Measurements from ENCODE around the gene BAX.

BAX gene

DNA sequence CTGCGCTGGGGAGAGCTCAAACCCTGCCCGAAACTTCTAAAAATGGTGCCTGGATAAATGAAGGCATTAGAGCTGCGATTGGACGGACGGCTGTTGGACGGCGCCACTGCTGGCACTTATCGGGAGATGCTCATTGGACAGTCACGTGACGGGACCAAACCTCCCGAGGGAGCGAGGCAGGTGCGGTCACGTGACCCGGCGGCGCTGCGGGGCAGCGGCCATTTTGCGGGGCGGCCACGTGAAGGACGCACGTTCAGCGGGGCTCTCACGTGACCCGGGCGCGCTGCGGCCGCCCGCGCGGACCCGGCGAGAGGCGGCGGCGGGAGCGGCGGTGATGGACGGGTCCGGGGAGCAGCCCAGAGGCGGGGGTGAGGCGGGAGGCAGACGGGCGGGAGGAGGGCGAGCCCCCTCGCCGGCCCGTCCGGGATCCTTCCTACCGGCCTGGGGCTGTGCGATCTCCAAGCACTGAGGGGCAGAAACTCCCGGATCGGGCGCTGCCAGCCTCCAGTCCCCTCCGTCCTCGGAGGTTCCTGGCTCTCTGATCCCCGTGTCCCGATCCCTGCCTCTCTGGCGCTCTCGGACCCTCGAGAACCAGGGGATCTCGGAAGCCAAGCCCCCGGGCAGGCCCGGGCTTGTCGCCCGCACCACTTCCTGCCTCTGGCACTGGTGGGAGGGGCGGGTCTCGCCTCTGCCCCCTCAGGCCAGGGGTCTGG is at the start of gene BAX:
Gene BAX, plus strand, starts transcription at position 281 of the 713 bp plus-strand sequence. Its CDS starts 54 bp downstream, at position 335.
- no peaks in the 10 kb centered on the region for H3K9me2 ChIP-seq (replicated peaks; ENCODE audit: insufficient read depth, low read length)
- TF ChIP-seq, protein P1, sequence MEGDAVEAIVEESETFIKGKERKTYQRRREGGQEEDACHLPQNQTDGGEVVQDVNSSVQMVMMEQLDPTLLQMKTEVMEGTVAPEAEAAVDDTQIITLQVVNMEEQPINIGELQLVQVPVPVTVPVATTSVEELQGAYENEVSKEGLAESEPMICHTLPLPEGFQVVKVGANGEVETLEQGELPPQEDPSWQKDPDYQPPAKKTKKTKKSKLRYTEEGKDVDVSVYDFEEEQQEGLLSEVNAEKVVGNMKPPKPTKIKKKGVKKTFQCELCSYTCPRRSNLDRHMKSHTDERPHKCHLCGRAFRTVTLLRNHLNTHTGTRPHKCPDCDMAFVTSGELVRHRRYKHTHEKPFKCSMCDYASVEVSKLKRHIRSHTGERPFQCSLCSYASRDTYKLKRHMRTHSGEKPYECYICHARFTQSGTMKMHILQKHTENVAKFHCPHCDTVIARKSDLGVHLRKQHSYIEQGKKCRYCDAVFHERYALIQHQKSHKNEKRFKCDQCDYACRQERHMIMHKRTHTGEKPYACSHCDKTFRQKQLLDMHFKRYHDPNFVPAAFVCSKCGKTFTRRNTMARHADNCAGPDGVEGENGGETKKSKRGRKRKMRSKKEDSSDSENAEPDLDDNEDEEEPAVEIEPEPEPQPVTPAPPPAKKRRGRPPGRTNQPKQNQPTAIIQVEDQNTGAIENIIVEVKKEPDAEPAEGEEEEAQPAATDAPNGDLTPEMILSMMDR (IDR thresholded peaks at IDR 0.05; ENCODE audit: low read length): peak; percentile 28
- TF ChIP-seq EZH2phosphoT487 (IDR thresholded peaks at IDR 0.05; ENCODE audit: low read length) (no peak), EZH2 (optimal IDR thresholded peaks at IDR 0.05; ENCODE audit: low read depth, low read length) (no peak)
- H3F3A ChIP-seq (ENCODE audit: insufficient read depth, low read length): no peaks in the 10 kb centered on the region
- no peaks in the 10 kb centered on the region for H3K9me3 ChIP-seq (replicated peaks; ENCODE audit: insufficient read depth, low read length)
- DNase-seq: peak; percentile 98
- H3K4me1 ChIP-seq (ENCODE audit: low read length): no peaks in the 10 kb centered on the region
- peak within 1 kb of the TSS; percentile 88 for H3K4me3 ChIP-seq (ENCODE audit: low read length)
- H3K4me2 ChIP-seq (ENCODE audit: low read depth, low read length): peak within 1 kb of the TSS; percentile 92
- H3K36me3 ChIP-seq (replicated peaks; ENCODE audit: insufficient read depth, low read length): no peaks in the 10 kb centered on the region
- H3K79me2 ChIP-seq (ENCODE audit: low read length): peaks cover 17% of the 10 kb centered on the region
- H3K27me3 ChIP-seq (replicated peaks; ENCODE audit: insufficient read depth, low read length): no peaks in the 10 kb centered on the region
- no peak within 1 kb of the TSS; the same call in 1 of the 2 replicates for H3K27ac ChIP-seq (ENCODE audit: low read length)
- H4K20me1 ChIP-seq (ENCODE audit: insufficient read depth, low read length): no peaks in the 10 kb centered on the region
- H2AFZ ChIP-seq (ENCODE audit: low read length): peak within 1 kb of the TSS; percentile 88
- H3K9ac ChIP-seq (ENCODE audit: low read length): peak within 1 kb of the TSS; percentile 86

GRCh38 chr19:48905664-48906063 is 49.0 kb upstream of the BAX start:
- no peaks in the 10 kb centered on the region for H3K4me1 ChIP-seq (ENCODE audit: low read length)
- no peaks in the 10 kb centered on the region for H3F3A ChIP-seq (ENCODE audit: insufficient read depth, low read length)
- no peak overlapping the region for H3K4me2 ChIP-seq (ENCODE audit: low read depth, low read length)
- H3K9me2 ChIP-seq (replicated peaks; ENCODE audit: insufficient read depth, low read length): no peaks in the 10 kb centered on the region
- H3K9ac ChIP-seq (ENCODE audit: low read length): no peak overlapping the region
- no peak overlapping the region for H2AFZ ChIP-seq (ENCODE audit: low read length)
- TF ChIP-seq EZH2phosphoT487 (IDR thresholded peaks at IDR 0.05; ENCODE audit: low read length) (no peak), EZH2 (optimal IDR thresholded peaks at IDR 0.05; ENCODE audit: low read depth, low read length) (no peak)
- TF ChIP-seq, protein P1 (IDR thresholded peaks at IDR 0.05; ENCODE audit: low read length): no peak
- H4K20me1 ChIP-seq (ENCODE audit: insufficient read depth, low read length): no peaks in the 10 kb centered on the region
- no peaks in the 10 kb centered on the region for H3K27me3 ChIP-seq (replicated peaks; ENCODE audit: insufficient read depth, low read length)
- H3K9me3 ChIP-seq (replicated peaks; ENCODE audit: insufficient read depth, low read length): no peaks in the 10 kb centered on the region
- no peak for DNase-seq
- no peaks in the 10 kb centered on the region for H3K36me3 ChIP-seq (replicated peaks; ENCODE audit: insufficient read depth, low read length)
- H3K79me2 ChIP-seq (ENCODE audit: low read length): peaks cover 19% of the 10 kb centered on the region
- no peak overlapping the region for H3K27ac ChIP-seq (ENCODE audit: low read length)
- H3K4me3 ChIP-seq (ENCODE audit: low read length): no peak overlapping the region

GRCh38 chr19:48906324-48906723 is 48.4 kb upstream of the BAX start:
- Histone ChIP-seq H3K9me3 (replicated peaks; ENCODE audit: insufficient read depth, low read length) (no peaks in the 10 kb centered on the region), H3K9ac (ENCODE audit: low read length) (no peak overlapping the region), H3F3A (ENCODE audit: insufficient read depth, low read length) (no peaks in the 10 kb centered on the region), H3K27me3 (replicated peaks; ENCODE audit: insufficient read depth, low read length) (no peaks in the 10 kb centered on the region), H4K20me1 (ENCODE audit: insufficient read depth, low read length) (no peaks in the 10 kb centered on the region), H3K79me2 (ENCODE audit: low read length) (peaks cover 13% of the 10 kb centered on the region), H3K4me1 (ENCODE audit: low read length) (no peaks in the 10 kb centered on the region), H3K9me2 (replicated peaks; ENCODE audit: insufficient read depth, low read length) (no peaks in the 10 kb centered on the region), H3K36me3 (replicated peaks; ENCODE audit: insufficient read depth, low read length) (no peaks in the 10 kb centered on the region), H2AFZ (ENCODE audit: low read length) (no peak overlapping the region), H3K4me3 (ENCODE audit: low read length) (no peak overlapping the region), H3K27ac (ENCODE audit: low read length) (no peak overlapping the region), H3K4me2 (ENCODE audit: low read depth, low read length) (no peak overlapping the region)
- TF ChIP-seq, protein P1 (IDR thresholded peaks at IDR 0.05; ENCODE audit: low read length): no peak
- no peak for TF ChIP-seq EZH2phosphoT487 (IDR thresholded peaks at IDR 0.05; ENCODE audit: low read length)
- TF ChIP-seq EZH2 (optimal IDR thresholded peaks at IDR 0.05; ENCODE audit: low read depth, low read length): no peak
- no peak for DNase-seq
